Measurements from ENCODE around the gene LRSAM1.

LRSAM1 gene

DNA sequence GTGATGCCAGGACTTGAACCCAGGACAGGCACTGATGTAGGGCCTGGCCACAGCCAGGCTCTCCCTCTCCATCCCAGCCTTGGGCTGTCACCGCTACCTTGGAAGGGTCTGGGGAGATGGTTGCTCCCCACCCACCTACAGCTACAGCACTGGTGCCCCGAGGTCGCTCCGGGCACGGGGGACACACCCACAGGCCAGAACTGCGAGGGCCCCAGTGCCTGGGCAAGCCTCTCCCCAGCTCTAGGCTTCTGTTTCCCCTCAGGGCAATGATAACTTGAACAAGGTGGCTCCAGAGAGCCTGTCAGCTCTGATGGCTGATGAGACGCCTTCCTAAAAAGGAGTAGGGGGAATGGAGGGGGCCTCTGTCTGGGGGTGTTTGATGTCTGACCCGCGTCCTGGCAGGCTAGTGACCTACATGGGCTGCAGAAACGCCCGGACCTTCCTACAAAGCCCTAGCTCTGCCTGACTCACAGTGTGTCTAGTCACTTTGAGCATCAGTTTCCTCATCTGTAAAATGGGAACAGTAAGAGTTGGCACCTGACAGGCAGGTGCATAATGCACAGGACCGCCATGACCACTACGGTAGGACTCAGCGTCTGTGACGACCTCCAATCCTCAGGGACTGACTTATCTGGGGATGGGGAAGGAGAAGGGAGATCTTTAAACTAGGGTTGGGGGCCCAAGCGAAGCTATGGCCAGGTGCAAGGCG is 76.4 kb downstream of the LRSAM1 start:
- Histone ChIP-seq H4K12ac (ENCODE audit: low read depth, low read length) (no peak overlapping the region), H2BK120ac (ENCODE audit: insufficient read depth, low read length, poor library complexity) (no peak overlapping the region), H2BK12ac (ENCODE audit: low read length) (peak overlapping the region; percentile 34), H3K23ac (ENCODE audit: low read length) (no peak overlapping the region), H3K9me3 (ENCODE audit: insufficient read depth, low read depth, low read length) (peaks cover 5% of the 10 kb centered on the region), H4K91ac (ENCODE audit: low read depth, low read length) (peak overlapping the region; percentile 41), H3K9ac (ENCODE audit: low read length) (no peak overlapping the region), H3K4me2 (ENCODE audit: low read length) (no peak overlapping the region), H3K79me1 (ENCODE audit: low read length) (peaks cover 37% of the 10 kb centered on the region), H3K27me3 (ENCODE audit: insufficient read depth, low read length) (no peaks in the 10 kb centered on the region), H3K4me3 (ENCODE audit: low read depth, low read length) (no peak overlapping the region), H3K4ac (ENCODE audit: low read depth, low read length) (no peak overlapping the region), H4K8ac (ENCODE audit: low read depth, low read length) (peak overlapping the region; percentile 25), H3K4me1 (ENCODE audit: control insufficient read depth in 1 of 2, insufficient read depth in 2 of 2, low read length in 2 of 2) (peaks cover 35 to 45% of the 10 kb centered on the region in 2 experiments), H3K79me2 (ENCODE audit: control insufficient read depth, insufficient read depth, low read length, poor library complexity) (peaks cover 10% of the 10 kb centered on the region), H3K14ac (ENCODE audit: low read length) (peak overlapping the region; percentile 0), H3K18ac (ENCODE audit: low read length) (peak overlapping the region; percentile 20), H2AFZ (ENCODE audit: insufficient read depth, low read length, poor library complexity) (no peak overlapping the region), H3K27ac (ENCODE audit: low read depth, low read length) (no peak overlapping the region), H2AK5ac (ENCODE audit: low read length) (peak overlapping the region; percentile 72), H2BK5ac (ENCODE audit: low read depth, low read length, poor library complexity) (no peak overlapping the region), H3K36me3 (ENCODE audit: control insufficient read depth in 1 of 2, insufficient read depth in 2 of 2, low read length in 2 of 2) (peaks cover 50 to 56% of the 10 kb centered on the region in 2 experiments)
- DNase-seq = no peak
- no CpG with 5 or more reads among the region's 17 CpGs for WGBS (ENCODE audit: extremely low coverage, insufficient coverage, insufficient read length)

DNA sequence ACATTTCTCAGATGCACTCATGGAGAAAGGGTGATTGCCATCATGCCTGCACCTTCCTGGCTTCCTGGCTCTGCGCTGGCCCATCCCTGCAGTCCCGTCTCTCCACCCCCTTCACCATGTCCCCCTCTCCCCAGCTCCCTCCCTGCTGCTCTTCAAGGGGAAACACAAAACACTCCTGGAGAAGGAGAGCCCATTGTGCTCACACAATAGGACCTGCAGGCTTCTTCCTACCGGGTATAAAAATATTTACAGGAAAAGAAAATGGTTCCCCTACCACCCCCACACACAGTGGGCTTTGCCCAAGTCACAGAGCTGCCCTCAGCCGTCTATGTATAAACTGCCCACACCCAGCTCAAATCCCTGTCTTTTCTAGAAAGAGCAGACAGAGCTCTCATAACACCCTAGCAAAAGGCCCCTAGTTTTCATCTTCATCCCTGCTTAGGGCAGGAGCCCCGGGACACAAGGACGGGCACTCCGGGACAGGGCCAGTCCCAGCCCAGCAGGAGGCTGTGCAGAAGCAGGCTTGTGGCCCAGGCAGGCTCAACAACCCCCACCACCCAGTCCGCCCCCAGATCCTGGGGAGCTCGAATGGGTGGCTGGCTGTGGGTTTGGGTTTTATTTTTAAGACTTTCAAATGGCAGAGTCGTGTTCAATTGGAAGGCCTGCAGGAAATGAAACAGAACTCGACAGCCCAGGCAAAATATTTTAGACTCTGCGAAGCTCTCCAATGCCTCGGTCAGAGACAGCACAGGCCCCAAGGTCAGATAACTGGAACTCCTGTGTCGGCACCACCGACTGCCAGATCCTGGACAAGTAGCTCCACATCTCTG is 77.3 kb downstream of the LRSAM1 start:
- H3K79me2 ChIP-seq (ENCODE audit: control insufficient read depth, insufficient read depth, low read length, poor library complexity) = peaks cover 7% of the 10 kb centered on the region
- H2AFZ ChIP-seq (ENCODE audit: insufficient read depth, low read length, poor library complexity) = no peak overlapping the region
- H3K79me1 ChIP-seq (ENCODE audit: low read length) = peaks cover 30% of the 10 kb centered on the region
- peaks cover 2% of the 10 kb centered on the region for H3K9me3 ChIP-seq (ENCODE audit: insufficient read depth, low read depth, low read length)
- H2BK12ac ChIP-seq (ENCODE audit: low read length) = no peak overlapping the region
- no peak overlapping the region for H3K14ac ChIP-seq (ENCODE audit: low read length)
- no peak overlapping the region for H4K12ac ChIP-seq (ENCODE audit: low read depth, low read length)
- no peaks in the 10 kb centered on the region for H3K27me3 ChIP-seq (ENCODE audit: insufficient read depth, low read length)
- H3K4me2 ChIP-seq (ENCODE audit: low read length) = no peak overlapping the region
- no peak for DNase-seq
- peaks cover 29 to 39% of the 10 kb centered on the region in 2 experiments for H3K4me1 ChIP-seq (ENCODE audit: control insufficient read depth in 1 of 2, insufficient read depth in 2 of 2, low read length in 2 of 2)
- peak overlapping the region; percentile 37 for H4K91ac ChIP-seq (ENCODE audit: low read depth, low read length)
- H3K4me3 ChIP-seq (ENCODE audit: low read depth, low read length) = no peak overlapping the region
- no peak overlapping the region for H3K9ac ChIP-seq (ENCODE audit: low read length)
- H3K4ac ChIP-seq (ENCODE audit: low read depth, low read length) = no peak overlapping the region
- peak overlapping the region; percentile 28 for H3K27ac ChIP-seq (ENCODE audit: low read depth, low read length)
- no CpG with 5 or more reads among the region's 15 CpGs for WGBS (ENCODE audit: extremely low coverage, insufficient coverage, insufficient read length)
- no peak overlapping the region for H2AK5ac ChIP-seq (ENCODE audit: low read length)
- peak overlapping the region; percentile 49 for H2BK120ac ChIP-seq (ENCODE audit: insufficient read depth, low read length, poor library complexity)
- no peak overlapping the region for H3K23ac ChIP-seq (ENCODE audit: low read length)
- H4K8ac ChIP-seq (ENCODE audit: low read depth, low read length) = no peak overlapping the region
- peak overlapping the region; percentile 46 for H3K18ac ChIP-seq (ENCODE audit: low read length)
- peak overlapping the region; percentile 10 for H2BK5ac ChIP-seq (ENCODE audit: low read depth, low read length, poor library complexity)
- H3K36me3 ChIP-seq (ENCODE audit: control insufficient read depth in 1 of 2, insufficient read depth in 2 of 2, low read length in 2 of 2) = peaks cover 46 to 52% of the 10 kb centered on the region in 2 experiments

DNA sequence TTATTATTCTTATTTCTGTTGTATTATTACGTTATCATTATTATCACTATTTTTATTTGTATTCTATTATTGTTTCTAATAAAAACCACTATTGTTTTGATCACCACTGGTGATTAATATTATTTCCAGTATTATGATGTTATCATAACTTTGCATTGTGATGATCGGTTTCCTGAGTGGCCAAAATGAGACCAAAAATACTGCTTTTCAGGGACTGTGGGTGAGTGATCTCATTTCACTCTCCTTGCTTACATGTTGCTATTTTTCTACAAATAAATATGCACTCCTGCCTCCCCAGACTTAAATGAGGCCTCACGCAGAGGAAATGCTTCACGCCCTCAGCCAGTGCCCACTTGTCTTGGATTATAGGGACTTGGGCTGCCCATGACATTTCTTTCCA is 78.4 kb downstream of the LRSAM1 start:
- no peak overlapping the region for H2AFZ ChIP-seq (ENCODE audit: insufficient read depth, low read length, poor library complexity)
- no peak overlapping the region for H2AK5ac ChIP-seq (ENCODE audit: low read length)
- no peak overlapping the region for H3K4me3 ChIP-seq (ENCODE audit: low read depth, low read length)
- no peak overlapping the region for H3K9ac ChIP-seq (ENCODE audit: low read length)
- H2BK12ac ChIP-seq (ENCODE audit: low read length) = no peak overlapping the region
- H3K79me2 ChIP-seq (ENCODE audit: control insufficient read depth, insufficient read depth, low read length, poor library complexity) = peaks cover 5% of the 10 kb centered on the region
- H2BK120ac ChIP-seq (ENCODE audit: insufficient read depth, low read length, poor library complexity) = no peak overlapping the region
- H3K36me3 ChIP-seq (ENCODE audit: control insufficient read depth in 1 of 2, insufficient read depth in 2 of 2, low read length in 2 of 2) = peaks cover 47 to 51% of the 10 kb centered on the region in 2 experiments
- no peaks in the 10 kb centered on the region for H3K27me3 ChIP-seq (ENCODE audit: insufficient read depth, low read length)
- H3K18ac ChIP-seq (ENCODE audit: low read length) = no peak overlapping the region
- no peak overlapping the region for H3K14ac ChIP-seq (ENCODE audit: low read length)
- DNase-seq = no peak
- H3K23ac ChIP-seq (ENCODE audit: low read length) = no peak overlapping the region
- no peak overlapping the region for H3K4ac ChIP-seq (ENCODE audit: low read depth, low read length)
- H3K9me3 ChIP-seq (ENCODE audit: insufficient read depth, low read depth, low read length) = no peaks in the 10 kb centered on the region
- no peak overlapping the region for H4K91ac ChIP-seq (ENCODE audit: low read depth, low read length)
- WGBS (ENCODE audit: extremely low coverage, insufficient coverage, insufficient read length) = no CpG with 5 or more reads among the region's 4 CpGs
- H3K27ac ChIP-seq (ENCODE audit: low read depth, low read length) = no peak overlapping the region
- H3K4me1 ChIP-seq (ENCODE audit: control insufficient read depth in 1 of 2, insufficient read depth in 2 of 2, low read length in 2 of 2) = peaks cover 22 to 31% of the 10 kb centered on the region in 2 experiments
- H2BK5ac ChIP-seq (ENCODE audit: low read depth, low read length, poor library complexity) = no peak overlapping the region
- no peak overlapping the region for H4K8ac ChIP-seq (ENCODE audit: low read depth, low read length)
- no peak overlapping the region for H4K12ac ChIP-seq (ENCODE audit: low read depth, low read length)
- H3K79me1 ChIP-seq (ENCODE audit: low read length) = peaks cover 24% of the 10 kb centered on the region
- H3K4me2 ChIP-seq (ENCODE audit: low read length) = no peak overlapping the region

DNA sequence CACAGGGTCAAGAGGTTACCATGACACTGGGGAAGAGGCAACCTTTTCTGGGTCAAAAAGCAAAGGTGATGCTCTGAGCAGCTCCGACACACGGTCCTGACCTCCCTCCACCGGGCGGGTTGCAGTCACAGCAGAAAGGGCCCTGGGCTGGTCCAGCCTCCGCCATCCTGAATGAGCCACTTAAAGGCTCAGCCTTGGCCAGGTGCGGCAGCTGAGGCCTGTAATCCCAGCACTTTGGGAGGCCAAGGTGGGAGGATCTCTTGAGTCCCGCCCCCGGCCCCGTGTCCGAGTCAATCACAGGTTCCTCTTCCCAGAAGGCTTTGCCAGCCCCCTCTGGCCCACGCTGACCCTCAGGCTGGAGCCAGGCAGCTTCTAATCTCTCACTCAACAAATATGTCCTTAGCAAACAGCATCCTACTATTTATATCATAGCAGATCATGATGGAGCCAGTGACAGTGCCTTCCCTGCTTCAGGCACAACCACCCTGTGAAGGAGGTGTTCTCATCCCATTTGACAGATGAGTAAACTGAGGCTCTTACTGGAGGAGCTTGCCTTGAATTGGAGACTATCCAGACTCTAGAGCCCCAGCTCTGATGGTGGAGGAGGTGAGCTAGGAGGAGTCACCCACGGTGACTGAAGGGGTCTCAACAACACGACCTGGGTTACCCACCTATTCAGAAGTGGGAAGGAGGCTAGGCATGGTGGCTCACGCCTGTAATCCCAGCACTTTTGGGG is 79.1 kb downstream of the LRSAM1 start:
- WGBS (ENCODE audit: extremely low coverage, insufficient coverage, insufficient read length) = no CpG with 5 or more reads among the region's 14 CpGs
- no peak overlapping the region for H3K4me3 ChIP-seq (ENCODE audit: low read depth, low read length)

More for the DNA sequence above, 79.1 kb downstream of the LRSAM1 start:
- no peak overlapping the region for H3K4ac ChIP-seq (ENCODE audit: low read depth, low read length)
- H2BK5ac ChIP-seq (ENCODE audit: low read depth, low read length, poor library complexity) = no peak overlapping the region
- no peaks in the 10 kb centered on the region for H3K9me3 ChIP-seq (ENCODE audit: insufficient read depth, low read depth, low read length)
- H4K91ac ChIP-seq (ENCODE audit: low read depth, low read length) = no peak overlapping the region
- no peak overlapping the region for H3K9ac ChIP-seq (ENCODE audit: low read length)
- H3K27ac ChIP-seq (ENCODE audit: low read depth, low read length) = no peak overlapping the region
- H3K36me3 ChIP-seq (ENCODE audit: control insufficient read depth in 1 of 2, insufficient read depth in 2 of 2, low read length in 2 of 2) = peaks cover 48 to 49% of the 10 kb centered on the region in 2 experiments
- no peak overlapping the region for H3K4me2 ChIP-seq (ENCODE audit: low read length)
- no peak for DNase-seq
- no peak overlapping the region for H3K23ac ChIP-seq (ENCODE audit: low read length)
- no peaks in the 10 kb centered on the region for H3K79me2 ChIP-seq (ENCODE audit: control insufficient read depth, insufficient read depth, low read length, poor library complexity)
- H2AK5ac ChIP-seq (ENCODE audit: low read length) = no peak overlapping the region
- H2BK120ac ChIP-seq (ENCODE audit: insufficient read depth, low read length, poor library complexity) = no peak overlapping the region
- H3K14ac ChIP-seq (ENCODE audit: low read length) = no peak overlapping the region
- H3K4me1 ChIP-seq (ENCODE audit: control insufficient read depth in 1 of 2, insufficient read depth in 2 of 2, low read length in 2 of 2) = peaks cover 16 to 25% of the 10 kb centered on the region in 2 experiments
- H4K12ac ChIP-seq (ENCODE audit: low read depth, low read length) = no peak overlapping the region
- peaks cover 22% of the 10 kb centered on the region for H3K79me1 ChIP-seq (ENCODE audit: low read length)
- peak overlapping the region; percentile 25 for H3K18ac ChIP-seq (ENCODE audit: low read length)
- no peak overlapping the region for H2AFZ ChIP-seq (ENCODE audit: insufficient read depth, low read length, poor library complexity)
- H3K27me3 ChIP-seq (ENCODE audit: insufficient read depth, low read length) = no peaks in the 10 kb centered on the region
- no peak overlapping the region for H2BK12ac ChIP-seq (ENCODE audit: low read length)
- H4K8ac ChIP-seq (ENCODE audit: low read depth, low read length) = no peak overlapping the region
